ENCODE measurements around the gene MAPKAPK2.

DNA sequence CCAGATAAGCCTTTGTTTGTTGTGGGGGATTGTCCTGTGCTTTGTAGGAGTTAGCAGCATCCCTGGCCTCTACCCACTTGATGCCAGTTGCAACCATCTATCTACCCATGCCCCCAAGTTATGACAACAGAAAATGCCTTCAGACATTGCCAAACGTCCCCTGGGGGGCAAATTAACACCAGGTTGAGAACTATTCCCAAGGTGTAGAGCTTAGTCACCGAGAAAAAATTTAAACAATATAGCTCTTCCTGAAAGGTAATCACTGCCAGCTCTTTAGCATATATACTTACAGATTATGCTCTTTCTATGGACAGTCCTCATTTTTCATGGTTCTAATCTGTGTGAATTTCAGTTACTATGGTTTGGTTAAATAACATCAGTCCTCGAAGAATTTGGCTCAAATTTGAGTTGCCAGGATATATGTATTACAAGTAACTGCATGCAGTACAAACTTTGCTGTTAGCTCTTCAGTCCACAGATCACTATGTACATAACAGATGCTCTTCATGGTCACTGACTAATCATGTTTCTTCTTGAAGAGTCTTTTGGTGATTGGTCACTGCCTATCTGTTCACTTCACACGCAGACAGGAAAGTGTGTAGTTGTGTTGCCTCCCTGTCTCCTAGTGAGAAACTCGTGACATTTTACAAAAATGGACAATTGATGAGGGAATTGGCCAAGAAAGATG is 25.2 kb downstream of the MAPKAPK2 start:
- TF ChIP-seq POLR2A (IDR thresholded peaks at IDR 0.05) (no peak), POLR2AphosphoS5 (IDR thresholded peaks at IDR 0.05) (no peak)
- TF ChIP-seq, protein P1, sequence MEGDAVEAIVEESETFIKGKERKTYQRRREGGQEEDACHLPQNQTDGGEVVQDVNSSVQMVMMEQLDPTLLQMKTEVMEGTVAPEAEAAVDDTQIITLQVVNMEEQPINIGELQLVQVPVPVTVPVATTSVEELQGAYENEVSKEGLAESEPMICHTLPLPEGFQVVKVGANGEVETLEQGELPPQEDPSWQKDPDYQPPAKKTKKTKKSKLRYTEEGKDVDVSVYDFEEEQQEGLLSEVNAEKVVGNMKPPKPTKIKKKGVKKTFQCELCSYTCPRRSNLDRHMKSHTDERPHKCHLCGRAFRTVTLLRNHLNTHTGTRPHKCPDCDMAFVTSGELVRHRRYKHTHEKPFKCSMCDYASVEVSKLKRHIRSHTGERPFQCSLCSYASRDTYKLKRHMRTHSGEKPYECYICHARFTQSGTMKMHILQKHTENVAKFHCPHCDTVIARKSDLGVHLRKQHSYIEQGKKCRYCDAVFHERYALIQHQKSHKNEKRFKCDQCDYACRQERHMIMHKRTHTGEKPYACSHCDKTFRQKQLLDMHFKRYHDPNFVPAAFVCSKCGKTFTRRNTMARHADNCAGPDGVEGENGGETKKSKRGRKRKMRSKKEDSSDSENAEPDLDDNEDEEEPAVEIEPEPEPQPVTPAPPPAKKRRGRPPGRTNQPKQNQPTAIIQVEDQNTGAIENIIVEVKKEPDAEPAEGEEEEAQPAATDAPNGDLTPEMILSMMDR (IDR thresholded peaks at IDR 0.05 in 8 of 11, conservative IDR thresholded peaks at IDR 0.05 in 3 of 11), result no peak

Data from spleen (tissue), 7 donors.